ENCODE data around the gene PCK1.

- no peak for TF ChIP-seq EZH2 (IDR thresholded peaks at IDR 0.05; ENCODE audit: insufficient read depth, poor library complexity, severe bottlenecking)
- TF ChIP-seq EZH2phosphoT487 (IDR thresholded peaks at IDR 0.05; ENCODE audit: insufficient read depth, low read depth), result no peak
These were observed 2.2 kb upstream of the PCK1 start for GRCh38 chr20:57558614-57559288.

Measured in GM23248 (cell line).